Liver (tissue), 9 donors: ENCODE results near the gene IL1R2. TPM values are rescaled to one million over a fixed set of nuclear protein-coding genes. Genes with fewer than 3 reads are reported as not detected.
A peak's percentile ranks its signal among the peaks of the same experiment; 100 is the strongest.

Experiments
- DNase-seq: peaks from one replicate; pipeline ENCODE4 v3.0.0-alpha.2; 2017; ENCODE audit warnings: low spot score
- H3K27ac ChIP-seq, 2 donors: one replicate each; pipeline ENCODE4 v1.7.0; 2013; ENCODE audit warnings: inconsistent platforms in 2 of 2, low read length in 2 of 2, control low read depth in 1 of 2, low read depth in 1 of 2, mild to moderate bottlenecking in 1 of 2
- H3K27me3 ChIP-seq, 4 donors: one replicate each; pipeline versions ENCODE4 v1.6.1 to v1.7.0; 2013; ENCODE audit warnings: low read length in 3 of 4, inconsistent platforms in 1 of 4, mild to moderate bottlenecking in 1 of 4, moderate library complexity in 1 of 4; ENCODE audit not compliant: control insufficient read depth in 4 of 4, insufficient read depth in 4 of 4
- H3K36me3 ChIP-seq, 4 donors: one replicate each; pipeline versions ENCODE4 v1.6.1 to v1.7.0; 2013; ENCODE audit warnings: low read length in 3 of 4, mild to moderate bottlenecking in 3 of 4, low read depth in 1 of 4, moderate library complexity in 1 of 4; ENCODE audit not compliant: control insufficient read depth in 4 of 4, insufficient read depth in 3 of 4
- H3K4me1 ChIP-seq, 4 donors: one replicate each; pipeline versions ENCODE4 v1.6.1 to v1.7.0; 2013; ENCODE audit warnings: low read length in 3 of 4, mild to moderate bottlenecking in 3 of 4, moderate library complexity in 1 of 4; ENCODE audit not compliant: control insufficient read depth in 4 of 4, insufficient read depth in 4 of 4
- H3K4me3 ChIP-seq, 3 donors: one replicate each; pipeline versions ENCODE4 v1.6.1 to v1.7.0; 2013; ENCODE audit warnings: low read length in 3 of 3, control low read depth in 1 of 3, low read depth in 1 of 3, mild to moderate bottlenecking in 1 of 3
- H3K9ac ChIP-seq, 2 donors: one replicate each; pipeline ENCODE4 v1.7.0; 2013; ENCODE audit warnings: low read length in 2 of 2, mild to moderate bottlenecking in 2 of 2, moderate library complexity in 2 of 2, control low read depth in 1 of 2, low read depth in 1 of 2
- H3K9me3 ChIP-seq, 4 donors: one replicate each; pipeline versions ENCODE4 v1.6.1 to v1.7.0; 2013; ENCODE audit warnings: low read length in 3 of 4; ENCODE audit not compliant: control insufficient read depth in 4 of 4
- ATF3 ChIP-seq: IDR thresholded peaks from 2 replicates; pipeline ENCODE4 v1.6.1; 2016; ENCODE audit warnings: antibody characterized with exemption
- EGR1 ChIP-seq, 2 donors: IDR thresholded peaks; 2 replicates each; pipeline ENCODE4 v1.6.1; 2016 to 2018; ENCODE audit warnings: antibody characterized with exemption in 2 of 2, low read depth in 2 of 2
- FOXA1 ChIP-seq: IDR thresholded peaks from 2 replicates; pipeline ENCODE4 v1.6.1; 2016; ENCODE audit warnings: antibody characterized with exemption
- FOXA2 ChIP-seq: IDR thresholded peaks from 2 replicates; pipeline ENCODE4 v1.6.1; 2016; ENCODE audit warnings: antibody characterized with exemption
- GABPA ChIP-seq, 2 donors: IDR thresholded peaks in 1 of 2; conservative IDR thresholded peaks in 1 of 2; 2 replicates each; pipeline ENCODE4 v1.6.1; 2016; ENCODE audit warnings: antibody characterized with exemption in 2 of 2, mild to moderate bottlenecking in 1 of 2, moderate library complexity in 1 of 2
- HNF4A ChIP-seq, 2 donors: conservative IDR thresholded peaks; 2 replicates each; pipeline ENCODE4 v1.6.1; 2016; ENCODE audit warnings: antibody characterized with exemption in 2 of 2, mild to moderate bottlenecking in 2 of 2
- HNF4G ChIP-seq: IDR thresholded peaks from 2 replicates; pipeline ENCODE4 v1.6.1; 2016; ENCODE audit warnings: antibody characterized with exemption
- MAX ChIP-seq: IDR thresholded peaks from 2 replicates; pipeline ENCODE4 v1.6.1; 2016; ENCODE audit warnings: antibody characterized with exemption
- NR2F2 ChIP-seq: IDR thresholded peaks from 2 replicates; pipeline ENCODE4 v1.6.1; 2016; ENCODE audit warnings: antibody characterized with exemption
- RAD21 ChIP-seq, 2 donors: IDR thresholded peaks; 2 replicates each; pipeline ENCODE4 v1.6.1; 2016; ENCODE audit warnings: antibody characterized with exemption in 2 of 2, mild to moderate bottlenecking in 2 of 2
- RXRA ChIP-seq, 2 donors: IDR thresholded peaks; 2 replicates each; pipeline ENCODE4 v1.6.1; 2017 to 2018; ENCODE audit warnings: antibody characterized with exemption in 2 of 2, mild to moderate bottlenecking in 1 of 2
- SP1 ChIP-seq: IDR thresholded peaks from 2 replicates; pipeline ENCODE4 v1.6.1; 2018; ENCODE audit warnings: antibody characterized with exemption, mild to moderate bottlenecking
- TAF1 ChIP-seq: conservative IDR thresholded peaks from 2 replicates; pipeline ENCODE4 v1.6.1; 2016; ENCODE audit warnings: antibody characterized with exemption, mild to moderate bottlenecking
- YY1 ChIP-seq: IDR thresholded peaks from 2 replicates; pipeline ENCODE4 v1.6.1; 2016; ENCODE audit warnings: antibody characterized with exemption, mild to moderate bottlenecking
- ZBTB33 ChIP-seq: IDR thresholded peaks from 2 replicates; pipeline ENCODE4 v1.6.1; 2016; ENCODE audit warnings: antibody characterized with exemption
- WGBS: extraction: QIAGEN DNeasy Blood & Tissue Kit; methylation state at CpG from one replicate; pipeline ENCODE4 v1.1.7; 2013; 5-methylcytosine and 5-hydroxymethylcytosine counted together
- polyA plus RNA-seq, 2 donors: library from polyadenylated mRNA; stranded (reverse) in 1 of 2; unstranded in 1 of 2; fragments of 200-250 nt in 1 of 2; fragments of >200 nt in 1 of 2; fragmentation: Nextera tagmentation in 1 of 2; extraction: Ambion mirVana in 1 of 2; gene quantifications; one replicate each; pipeline versions ENCODE4 v1.2.1 to v1.2.3, GENCODE V29; 2013 to 2015
- total RNA-seq, 2 donors: library from RNA; depleted of rRNA; stranded (reverse); fragments of >200 nt; gene quantifications; one replicate each; pipeline ENCODE4 v1.2.3, GENCODE V29; 2014
- TF ChIP-seq, protein P1 (sequence below): IDR thresholded peaks from 2 replicates; pipeline ENCODE4 v1.6.1; 2016; ENCODE audit warnings: antibody characterized with exemption, mild to moderate bottlenecking
- donor health status: healthy.
- donor health status: healthy.
- donor health status: healthy.
- donor health status: healthy.
- donor health status: healthy.

The IL1R2 gene
- total and polyA plus RNA-seq, 4 donors, result 3.7 to 28.2 (median 7.3) TPM

GRCh38 chr2:101949304-101949703 is 42.5 kb upstream of the IL1R2 start:
- TF ChIP-seq HNF4G (no peak), FOXA2 (no peak), GABPA (IDR thresholded peaks at IDR 0.05 in 1 of 2, conservative IDR thresholded peaks at IDR 0.05 in 1 of 2) (no peak), MAX (no peak), ZBTB33 (no peak), FOXA1 (no peak), ATF3 (no peak), TAF1 (no peak), NR2F2 (no peak), RXRA (IDR thresholded peaks at IDR 0.05) (no peak), RAD21 (IDR thresholded peaks at IDR 0.05) (no peak), SP1 (no peak), HNF4A (conservative IDR thresholded peaks at IDR 0.05) (no peak), EGR1 (IDR thresholded peaks at IDR 0.05; ENCODE audit: low read depth in 2 of 2) (no peak)
- TF ChIP-seq, protein P1, sequence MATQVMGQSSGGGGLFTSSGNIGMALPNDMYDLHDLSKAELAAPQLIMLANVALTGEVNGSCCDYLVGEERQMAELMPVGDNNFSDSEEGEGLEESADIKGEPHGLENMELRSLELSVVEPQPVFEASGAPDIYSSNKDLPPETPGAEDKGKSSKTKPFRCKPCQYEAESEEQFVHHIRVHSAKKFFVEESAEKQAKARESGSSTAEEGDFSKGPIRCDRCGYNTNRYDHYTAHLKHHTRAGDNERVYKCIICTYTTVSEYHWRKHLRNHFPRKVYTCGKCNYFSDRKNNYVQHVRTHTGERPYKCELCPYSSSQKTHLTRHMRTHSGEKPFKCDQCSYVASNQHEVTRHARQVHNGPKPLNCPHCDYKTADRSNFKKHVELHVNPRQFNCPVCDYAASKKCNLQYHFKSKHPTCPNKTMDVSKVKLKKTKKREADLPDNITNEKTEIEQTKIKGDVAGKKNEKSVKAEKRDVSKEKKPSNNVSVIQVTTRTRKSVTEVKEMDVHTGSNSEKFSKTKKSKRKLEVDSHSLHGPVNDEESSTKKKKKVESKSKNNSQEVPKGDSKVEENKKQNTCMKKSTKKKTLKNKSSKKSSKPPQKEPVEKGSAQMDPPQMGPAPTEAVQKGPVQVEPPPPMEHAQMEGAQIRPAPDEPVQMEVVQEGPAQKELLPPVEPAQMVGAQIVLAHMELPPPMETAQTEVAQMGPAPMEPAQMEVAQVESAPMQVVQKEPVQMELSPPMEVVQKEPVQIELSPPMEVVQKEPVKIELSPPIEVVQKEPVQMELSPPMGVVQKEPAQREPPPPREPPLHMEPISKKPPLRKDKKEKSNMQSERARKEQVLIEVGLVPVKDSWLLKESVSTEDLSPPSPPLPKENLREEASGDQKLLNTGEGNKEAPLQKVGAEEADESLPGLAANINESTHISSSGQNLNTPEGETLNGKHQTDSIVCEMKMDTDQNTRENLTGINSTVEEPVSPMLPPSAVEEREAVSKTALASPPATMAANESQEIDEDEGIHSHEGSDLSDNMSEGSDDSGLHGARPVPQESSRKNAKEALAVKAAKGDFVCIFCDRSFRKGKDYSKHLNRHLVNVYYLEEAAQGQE, result no peak
- 96% methylated on average over 1 of the region's 1 CpG for WGBS
- H3K27me3 ChIP-seq, result no peaks in the 10 kb centered on the region
- DNase-seq, result no peak
- no peak overlapping the region for H3K9ac ChIP-seq
- no peak overlapping the region for H3K4me3 ChIP-seq
- H3K36me3 ChIP-seq, result no peaks in the 10 kb centered on the region
- H3K27ac ChIP-seq, result no peak overlapping the region
- peaks cover 0 to 7% (median 0%) of the 10 kb centered on the region in 4 donors for H3K4me1 ChIP-seq
- no peaks in the 10 kb centered on the region for H3K9me3 ChIP-seq

GRCh38 chr2:101951296-101951695 is 40.5 kb upstream of the IL1R2 start:
- Histone ChIP-seq H3K9ac (no peak overlapping the region), H3K27me3 (no peaks in the 10 kb centered on the region), H3K9me3 (no peaks in the 10 kb centered on the region), H3K4me3 (no peak overlapping the region), H3K4me1 (peaks cover 0 to 7% (median 0%) of the 10 kb centered on the region in 4 donors), H3K27ac (no peak overlapping the region), H3K36me3 (no peaks in the 10 kb centered on the region)
- WGBS, result 84% methylated on average over 1 of the region's 1 CpG
- TF ChIP-seq FOXA2 (no peak), YY1 (no peak), ZBTB33 (no peak), GABPA (IDR thresholded peaks at IDR 0.05 in 1 of 2, conservative IDR thresholded peaks at IDR 0.05 in 1 of 2) (no peak), MAX (no peak), ATF3 (no peak), FOXA1 (no peak), HNF4A (conservative IDR thresholded peaks at IDR 0.05) (peak in 1 of 2 donors; percentile 26), HNF4G (no peak)
- DNase-seq, result no peak
